BE2C (cell line): ENCODE measurements around the gene SGSH.

Source experiments
- DNase-seq: peaks from one replicate; pipeline ENCODE4 v3.0.0-alpha.2; 2020
- H3K27me3 ChIP-seq: fragments of 250-450 bp; sonication (Bioruptor Pico); 2 replicates; pipeline ENCODE4 v1.5.1; 2020; ENCODE audit warnings: mild to moderate bottlenecking
- H3K36me3 ChIP-seq: fragments of 250-450 bp; sonication (Bioruptor Pico); 2 replicates; pipeline ENCODE4 v1.5.1; 2020; ENCODE audit warnings: mild to moderate bottlenecking
- H3K4me1 ChIP-seq: fragments of 250-450 bp; sonication (Bioruptor Pico); 2 replicates; pipeline ENCODE4 v1.5.1; 2020
- H3K4me3 ChIP-seq: 2 replicates; pipeline ENCODE4 v1.5.1; 2011; ENCODE audit warnings: low read depth, low read length
- H3K9me3 ChIP-seq: fragments of 250-450 bp; sonication (Bioruptor Pico); 2 replicates; pipeline ENCODE4 v1.5.1; 2020
- TF ChIP-seq, protein P1 (sequence below): IDR thresholded peaks from 2 replicates; pipeline ENCODE4 v1.5.1; 2012; ENCODE audit warnings: mild to moderate bottlenecking, low read depth, low read length

The SGSH gene

DNA sequence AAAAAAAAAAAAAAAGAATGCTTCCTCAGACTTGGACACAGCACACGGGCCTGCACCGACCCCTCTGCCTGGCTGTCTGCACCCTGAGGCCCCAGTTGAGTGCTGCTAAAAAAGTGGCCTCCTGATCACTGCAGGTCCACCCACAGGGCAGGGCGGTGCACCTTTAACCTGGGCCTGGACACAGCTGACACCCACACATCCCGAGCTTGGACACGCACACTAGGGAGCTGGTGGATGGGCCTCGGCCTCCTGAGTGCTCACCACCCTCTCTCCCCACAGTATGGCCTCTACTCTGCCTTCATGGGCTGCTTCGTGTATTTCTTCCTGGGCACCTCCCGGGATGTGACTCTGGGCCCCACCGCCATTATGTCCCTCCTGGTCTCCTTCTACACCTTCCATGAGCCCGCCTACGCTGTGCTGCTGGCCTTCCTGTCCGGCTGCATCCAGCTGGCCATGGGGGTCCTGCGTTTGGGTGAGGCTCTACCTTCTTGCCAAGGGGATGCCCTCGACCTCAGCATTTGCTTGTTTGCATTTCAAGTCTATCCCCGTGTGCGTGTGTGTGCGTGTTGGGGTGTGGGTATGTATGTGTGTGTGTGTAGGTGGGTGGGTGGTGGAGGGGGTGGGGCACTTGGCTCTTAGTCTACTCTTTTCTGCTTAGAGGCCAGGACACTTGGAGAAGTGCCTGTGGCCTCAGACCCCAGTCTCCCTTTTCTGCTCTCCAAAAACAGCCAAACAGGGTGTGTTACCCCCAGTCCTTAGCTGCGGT, 2.4 kb upstream of the SGSH start:
- no peak overlapping the region for H3K4me3 ChIP-seq
- H3K9me3 ChIP-seq: no peaks in the 10 kb centered on the region
- H3K27me3 ChIP-seq: no peaks in the 10 kb centered on the region
- TF ChIP-seq, protein P1, sequence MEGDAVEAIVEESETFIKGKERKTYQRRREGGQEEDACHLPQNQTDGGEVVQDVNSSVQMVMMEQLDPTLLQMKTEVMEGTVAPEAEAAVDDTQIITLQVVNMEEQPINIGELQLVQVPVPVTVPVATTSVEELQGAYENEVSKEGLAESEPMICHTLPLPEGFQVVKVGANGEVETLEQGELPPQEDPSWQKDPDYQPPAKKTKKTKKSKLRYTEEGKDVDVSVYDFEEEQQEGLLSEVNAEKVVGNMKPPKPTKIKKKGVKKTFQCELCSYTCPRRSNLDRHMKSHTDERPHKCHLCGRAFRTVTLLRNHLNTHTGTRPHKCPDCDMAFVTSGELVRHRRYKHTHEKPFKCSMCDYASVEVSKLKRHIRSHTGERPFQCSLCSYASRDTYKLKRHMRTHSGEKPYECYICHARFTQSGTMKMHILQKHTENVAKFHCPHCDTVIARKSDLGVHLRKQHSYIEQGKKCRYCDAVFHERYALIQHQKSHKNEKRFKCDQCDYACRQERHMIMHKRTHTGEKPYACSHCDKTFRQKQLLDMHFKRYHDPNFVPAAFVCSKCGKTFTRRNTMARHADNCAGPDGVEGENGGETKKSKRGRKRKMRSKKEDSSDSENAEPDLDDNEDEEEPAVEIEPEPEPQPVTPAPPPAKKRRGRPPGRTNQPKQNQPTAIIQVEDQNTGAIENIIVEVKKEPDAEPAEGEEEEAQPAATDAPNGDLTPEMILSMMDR: no peak
- peaks cover 6% of the 10 kb centered on the region for H3K4me1 ChIP-seq
- no peak for DNase-seq
- H3K36me3 ChIP-seq: peaks cover 3% of the 10 kb centered on the region

DNA sequence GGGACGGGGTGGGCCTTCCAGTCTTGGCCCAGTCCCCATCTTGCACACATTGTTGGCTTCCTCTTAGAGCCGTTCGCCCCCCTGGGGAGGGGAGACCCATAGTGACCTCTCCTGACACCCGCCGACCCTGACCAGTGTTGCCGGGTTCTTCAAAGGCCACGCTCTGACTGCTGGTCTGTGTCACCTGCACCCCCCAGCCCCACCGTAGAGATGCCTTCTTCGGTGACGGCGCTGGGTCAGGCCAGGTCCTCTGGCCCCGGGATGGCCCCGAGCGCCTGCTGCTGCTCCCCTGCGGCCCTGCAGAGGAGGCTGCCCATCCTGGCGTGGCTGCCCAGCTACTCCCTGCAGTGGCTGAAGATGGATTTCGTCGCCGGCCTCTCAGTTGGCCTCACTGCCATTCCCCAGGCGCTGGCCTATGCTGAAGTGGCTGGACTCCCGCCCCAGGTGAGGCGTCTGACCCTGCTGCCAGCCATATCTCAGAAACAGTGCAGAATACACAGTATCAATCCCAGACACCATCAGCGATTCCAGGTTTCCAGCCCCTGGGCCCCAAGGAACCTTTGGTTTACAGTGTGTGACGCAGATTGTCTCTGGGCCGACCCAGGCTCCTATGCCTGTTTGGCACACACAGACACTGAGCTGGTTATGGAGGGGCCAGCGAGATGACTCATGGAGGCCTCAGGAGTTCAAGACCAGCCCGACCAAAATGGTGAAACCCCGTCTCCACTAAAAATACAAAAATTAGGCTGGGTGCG, 1.4 kb upstream of the SGSH start:
- Histone ChIP-seq H3K36me3 (peaks cover 8% of the 10 kb centered on the region), H3K4me3 (peak overlapping the region; percentile 93), H3K4me1 (peaks cover 6% of the 10 kb centered on the region), H3K9me3 (no peaks in the 10 kb centered on the region), H3K27me3 (no peaks in the 10 kb centered on the region)
- no peak for DNase-seq
- TF ChIP-seq, protein P1: no peak

DNA sequence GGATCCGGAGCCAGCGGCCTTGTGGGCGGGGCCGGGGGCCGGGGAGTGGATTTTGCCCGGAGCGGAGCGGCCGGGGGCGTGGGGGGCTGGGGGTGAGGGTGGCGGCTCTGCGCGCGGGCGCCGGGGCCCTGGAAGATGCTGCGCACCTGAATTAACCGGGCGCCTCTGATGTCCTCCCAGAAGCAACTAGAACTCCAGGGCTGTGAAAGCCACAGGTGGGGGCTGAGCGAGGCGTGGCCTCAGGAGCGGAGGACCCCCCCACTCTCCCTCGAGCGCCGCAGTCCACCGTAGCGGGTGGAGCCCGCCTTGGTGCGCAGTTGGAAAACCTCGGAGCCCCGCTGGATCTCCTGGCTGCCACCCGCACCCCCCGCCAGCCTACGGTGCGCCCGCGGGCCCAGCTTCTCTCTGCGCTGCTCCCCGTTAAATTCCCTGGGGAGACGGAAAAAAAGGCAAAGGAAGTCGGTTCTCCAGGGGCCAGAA, 643 bp upstream of the SGSH start:
- TF ChIP-seq, protein P1: no peak
- no peak for DNase-seq

DNA sequence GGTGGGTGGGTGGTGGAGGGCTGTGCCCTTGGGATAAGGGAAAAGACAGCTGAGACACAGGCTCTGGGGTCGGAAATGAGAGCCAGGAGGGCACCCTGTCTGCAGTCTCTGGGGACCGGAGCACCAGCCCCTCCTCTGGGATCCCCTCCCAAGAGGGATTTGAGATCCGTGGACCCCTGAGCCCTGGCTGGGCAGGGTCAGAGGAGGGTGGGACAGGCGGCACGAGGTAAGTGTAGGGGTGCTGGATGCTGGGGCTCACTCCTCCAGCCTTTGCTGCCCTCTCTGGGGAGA, 425 bp downstream of the SGSH start:
- Histone ChIP-seq H3K27me3 (no peaks in the 10 kb centered on the region), H3K4me1 (peaks cover 6% of the 10 kb centered on the region), H3K4me3 (peak overlapping the region; percentile 93), H3K36me3 (peaks cover 10% of the 10 kb centered on the region), H3K9me3 (no peaks in the 10 kb centered on the region)
- no peak for DNase-seq
- TF ChIP-seq, protein P1: no peak

More for the DNA sequence above, 643 bp upstream of the SGSH start:
- peak overlapping the region; percentile 93 for H3K4me3 ChIP-seq
- no peaks in the 10 kb centered on the region for H3K27me3 ChIP-seq
- peaks cover 10% of the 10 kb centered on the region for H3K36me3 ChIP-seq
- H3K9me3 ChIP-seq: no peaks in the 10 kb centered on the region
- peaks cover 6% of the 10 kb centered on the region for H3K4me1 ChIP-seq

DNA sequence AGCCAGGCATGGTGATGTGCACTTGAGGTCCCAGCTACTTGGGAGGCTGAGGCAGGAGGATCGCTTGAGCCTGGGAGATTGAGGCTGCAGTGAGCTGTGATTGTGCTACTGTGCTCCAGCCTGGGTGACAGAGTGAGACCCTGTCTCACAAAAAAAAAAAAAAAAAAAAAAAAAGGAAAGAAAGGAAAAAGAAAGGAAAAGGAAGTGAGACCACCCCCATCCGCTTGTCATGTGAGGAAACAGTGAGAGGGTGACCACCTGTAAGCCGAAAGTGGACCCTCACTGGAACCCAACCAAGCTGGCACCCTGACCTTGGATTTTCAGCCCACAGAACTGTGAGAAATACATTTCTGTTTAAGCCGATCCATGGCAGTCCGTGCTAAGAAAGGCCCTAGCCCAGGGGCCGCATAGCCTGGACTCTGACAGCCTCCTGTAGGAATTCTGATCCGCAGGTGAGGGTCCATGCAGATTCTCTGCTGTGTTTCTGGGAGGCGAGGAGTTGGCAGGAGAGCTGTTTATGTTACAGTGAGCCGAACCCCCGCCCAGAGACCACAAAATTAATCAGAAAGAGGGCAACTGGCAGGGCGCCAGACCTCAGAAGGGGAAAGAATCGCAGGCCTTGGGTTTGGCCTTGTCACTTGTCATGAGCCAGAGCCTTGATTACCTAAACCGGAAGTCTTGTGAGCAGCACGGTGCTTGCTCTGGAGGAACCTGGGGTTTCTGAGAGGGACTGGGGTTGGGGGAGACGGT, 945 bp downstream of the SGSH start:
- Histone ChIP-seq H3K27me3 (no peaks in the 10 kb centered on the region), H3K36me3 (peaks cover 10% of the 10 kb centered on the region), H3K9me3 (no peaks in the 10 kb centered on the region), H3K4me1 (peaks cover 6% of the 10 kb centered on the region), H3K4me3 (peak overlapping the region; percentile 93)
- DNase-seq: peak; percentile 79
- TF ChIP-seq, protein P1: no peak
